Measurements from ENCODE around the gene DNAJC4. TPM values are rescaled to one million over a fixed set of nuclear protein-coding genes. Genes with fewer than 3 reads are reported as not detected.

Gene DNAJC4
- total RNA-seq, 1 donor from 2014 or later, result 13.5 TPM

DNA sequence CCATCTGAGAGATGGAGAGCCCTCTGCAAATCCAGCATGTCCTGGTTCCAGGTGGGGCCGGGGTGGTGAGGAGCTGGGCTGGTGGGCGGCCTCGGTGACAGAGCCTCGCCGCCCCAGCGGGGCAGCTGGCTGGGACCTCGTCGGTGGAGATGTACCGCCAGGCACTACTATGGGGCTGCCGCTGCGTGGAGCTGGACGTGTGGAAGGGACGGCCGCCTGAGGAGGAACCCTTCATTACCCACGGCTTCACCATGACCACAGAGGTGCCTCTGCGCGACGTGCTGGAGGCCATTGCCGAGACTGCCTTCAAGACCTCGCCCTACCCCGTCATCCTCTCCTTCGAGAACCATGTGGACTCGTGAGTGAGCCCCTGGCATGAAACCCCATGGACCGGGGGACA lies 28.0 kb downstream of the DNAJC4 start:
- no peak for DNase-seq (ENCODE audit: low spot score)

DNA sequence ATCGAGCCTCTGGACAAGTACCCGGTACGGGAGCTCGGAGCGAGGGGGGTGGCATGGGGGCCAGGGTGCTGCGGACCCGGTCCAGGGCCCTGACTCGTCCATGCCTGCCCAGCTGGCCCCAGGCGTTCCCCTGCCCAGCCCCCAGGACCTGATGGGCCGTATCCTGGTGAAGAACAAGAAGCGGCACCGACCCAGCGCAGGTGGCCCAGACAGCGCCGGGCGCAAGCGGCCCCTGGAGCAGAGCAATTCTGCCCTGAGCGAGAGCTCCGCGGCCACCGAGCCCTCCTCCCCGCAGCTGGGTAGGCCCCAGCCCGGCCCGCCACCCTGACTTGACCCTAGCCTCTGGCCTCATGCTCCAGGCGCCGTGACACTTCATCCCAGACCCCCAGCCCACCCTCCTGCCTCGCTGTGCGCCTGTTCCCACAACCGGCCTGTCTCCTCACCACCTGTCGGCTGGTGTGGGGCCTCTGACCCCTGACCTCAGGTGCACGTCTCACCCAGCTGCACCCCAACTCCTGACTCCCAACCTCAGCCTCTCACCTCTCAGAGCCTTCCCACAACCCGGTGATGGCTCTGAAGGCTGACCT lies 28.7 kb downstream of the DNAJC4 start:
- DNase-seq (ENCODE audit: low spot score), result no peak

DNA sequence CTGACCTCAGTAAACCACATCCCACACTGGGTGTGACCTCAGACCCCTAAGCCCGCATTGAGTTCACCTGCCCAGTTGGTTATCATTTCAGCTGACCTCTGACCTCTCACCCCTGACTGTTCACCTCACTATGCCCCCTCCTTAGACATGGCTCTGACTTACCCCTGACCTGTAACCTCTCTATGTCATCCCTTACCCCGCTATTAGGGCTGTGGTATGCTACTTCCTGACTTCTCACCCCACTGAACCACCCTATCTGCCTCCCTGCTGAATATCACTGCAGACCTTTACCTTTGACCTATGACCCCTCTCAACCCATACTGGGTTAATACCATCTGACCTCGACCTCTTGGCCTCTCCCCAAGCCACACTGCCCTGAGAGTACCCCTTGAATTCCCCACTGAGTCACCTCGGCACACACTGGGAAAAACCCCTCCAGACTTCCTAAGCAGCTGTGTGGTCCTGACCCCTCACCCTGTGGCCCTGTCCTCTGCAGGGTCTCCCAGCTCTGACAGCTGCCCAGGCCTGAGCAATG lies 29.3 kb downstream of the DNAJC4 start:
- DNase-seq (ENCODE audit: low spot score), result no peak

DNA sequence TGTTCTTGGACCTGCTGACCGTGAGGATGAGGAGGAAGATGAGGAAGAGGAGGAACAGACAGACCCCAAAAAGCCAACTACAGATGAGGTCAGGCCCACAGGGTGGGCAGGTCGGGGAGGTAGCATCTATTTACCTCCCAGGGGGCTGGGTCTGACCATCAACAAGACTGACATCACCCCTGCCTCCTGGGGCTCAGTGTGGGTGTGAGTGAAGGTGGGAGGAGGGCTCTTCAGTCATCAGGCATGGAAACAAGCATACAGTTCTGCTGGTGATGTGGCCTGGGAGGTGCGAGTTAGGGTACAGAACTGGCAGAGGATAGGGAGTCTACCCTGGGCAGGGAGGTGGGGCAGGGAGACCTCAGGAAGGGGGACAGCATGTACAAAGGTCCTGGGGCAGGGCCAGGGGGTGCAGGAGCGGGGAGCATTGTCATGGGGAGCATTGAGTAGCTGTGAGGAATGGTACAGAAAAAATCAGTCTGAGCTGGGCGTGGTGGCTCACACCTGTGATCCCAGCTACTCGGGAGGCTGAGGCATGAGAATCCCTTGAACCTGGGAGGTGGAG lies 29.9 kb downstream of the DNAJC4 start:
- DNase-seq (ENCODE audit: low spot score), result no peak

DNA sequence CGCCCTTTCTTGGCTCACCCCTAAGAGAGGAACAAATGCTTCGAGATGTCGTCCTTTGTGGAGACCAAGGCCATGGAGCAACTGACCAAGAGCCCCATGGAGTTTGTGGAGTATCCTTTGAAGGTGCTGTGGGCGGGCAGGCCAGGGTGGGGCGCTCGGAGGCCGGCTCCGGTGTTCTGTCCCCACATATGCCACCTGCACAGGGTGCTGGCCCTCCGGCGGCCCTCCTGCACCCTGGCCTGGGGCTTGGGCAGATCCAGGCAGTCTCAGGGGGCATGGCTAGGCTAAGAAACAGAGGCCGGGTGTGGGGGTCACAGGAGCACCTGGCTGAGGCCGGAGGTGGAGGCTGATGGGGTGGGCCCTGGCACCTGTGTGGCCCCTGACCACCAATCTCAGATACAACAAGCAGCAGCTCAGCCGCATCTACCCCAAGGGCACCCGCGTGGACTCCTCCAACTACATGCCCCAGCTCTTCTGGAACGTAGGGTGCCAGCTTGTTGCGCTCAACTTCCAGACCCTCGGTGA lies 31.3 kb downstream of the DNAJC4 start:
- DNase-seq (ENCODE audit: low spot score), result no peak

DNA sequence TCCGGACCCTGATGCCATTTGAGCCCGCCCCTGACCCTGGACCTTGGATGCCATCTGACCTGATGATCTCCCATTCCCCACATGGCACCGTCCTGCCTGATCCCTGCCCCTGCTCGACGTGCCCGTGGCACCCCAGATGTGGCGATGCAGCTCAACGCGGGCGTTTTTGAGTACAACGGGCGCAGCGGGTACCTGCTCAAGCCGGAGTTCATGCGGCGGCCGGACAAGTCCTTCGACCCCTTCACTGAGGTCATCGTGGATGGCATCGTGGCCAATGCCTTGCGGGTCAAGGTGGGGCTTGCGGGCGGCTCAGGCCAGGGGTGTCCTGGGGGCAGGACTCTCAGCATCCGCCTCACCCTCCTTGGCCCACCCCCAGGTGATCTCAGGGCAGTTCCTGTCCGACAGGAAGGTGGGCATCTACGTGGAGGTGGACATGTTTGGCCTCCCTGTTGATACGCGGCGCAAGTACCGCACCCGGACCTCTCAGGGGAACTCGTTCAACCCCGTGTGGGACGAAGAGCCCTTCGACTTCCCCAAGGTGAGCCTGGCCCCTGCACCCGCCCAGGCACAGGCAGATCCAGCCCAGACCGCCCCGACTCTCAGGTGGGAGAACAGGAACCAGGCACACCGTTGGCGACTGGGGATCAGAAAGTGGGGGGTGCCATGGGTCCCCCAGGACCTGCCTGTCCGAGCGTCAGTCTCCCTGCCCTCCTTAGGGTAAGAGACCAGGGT lies 32.1 kb downstream of the DNAJC4 start:
- no peak for DNase-seq (ENCODE audit: low spot score)

DNA sequence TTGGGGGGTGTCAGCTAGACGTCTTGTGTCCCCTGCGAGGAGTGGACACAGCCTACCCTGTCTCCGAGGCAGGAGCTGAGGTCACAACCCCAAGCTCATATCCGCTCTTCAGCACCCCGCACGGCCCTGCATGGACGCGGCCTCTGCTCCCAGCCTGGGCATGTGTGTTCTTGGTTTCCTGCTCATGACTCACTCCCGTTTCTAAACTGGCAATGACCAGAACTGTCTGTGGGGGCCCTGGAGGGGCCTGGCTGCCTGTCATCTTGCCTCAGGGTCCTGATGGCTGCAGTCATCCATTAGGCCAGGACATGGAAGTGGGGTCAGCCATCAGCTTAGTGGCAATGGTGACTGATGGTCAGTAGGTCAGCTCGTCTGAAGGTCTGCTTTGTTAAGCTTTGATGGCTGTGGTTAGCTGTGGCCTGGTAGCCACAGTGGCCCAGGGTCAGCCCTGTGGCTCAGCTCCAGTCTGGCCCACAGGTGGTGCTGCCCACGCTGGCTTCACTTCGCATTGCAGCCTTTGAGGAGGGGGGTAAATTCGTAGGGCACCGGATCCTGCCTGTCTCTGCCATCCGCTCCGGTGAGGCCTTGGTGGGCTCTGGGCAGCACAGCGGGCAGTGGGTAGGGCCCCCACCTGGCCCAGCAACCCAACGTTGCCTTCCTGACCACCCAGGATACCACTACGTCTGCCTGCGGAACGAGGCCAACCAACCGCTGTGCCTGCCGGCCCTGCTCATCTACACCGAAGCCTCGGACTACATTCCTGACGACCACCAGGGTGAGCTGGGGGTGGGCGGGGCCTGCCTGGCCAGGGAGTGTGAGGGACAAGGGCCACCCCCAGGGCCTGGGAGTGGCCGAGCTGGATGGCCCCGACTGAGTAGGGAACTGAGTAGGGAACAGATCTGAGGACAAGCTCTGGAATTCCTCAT lies 32.9 kb downstream of the DNAJC4 start:
- DNase-seq (ENCODE audit: low spot score), result no peak

DNA sequence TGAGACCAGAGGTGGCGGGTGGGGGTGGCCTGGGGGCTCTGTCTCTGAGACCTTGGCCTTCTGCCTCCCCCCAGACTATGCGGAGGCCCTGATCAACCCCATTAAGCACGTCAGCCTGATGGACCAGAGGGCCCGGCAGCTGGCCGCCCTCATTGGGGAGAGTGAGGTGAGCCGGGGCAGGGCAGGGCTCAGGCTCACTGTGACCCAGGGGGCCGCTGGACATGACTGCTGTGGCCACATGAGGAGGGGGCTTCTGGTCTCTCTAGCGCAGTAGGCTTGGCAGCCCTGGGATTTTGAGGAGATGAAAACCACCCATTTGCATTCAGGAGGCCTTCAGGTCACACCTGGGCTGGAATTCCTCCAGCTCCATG lies 33.6 kb downstream of the DNAJC4 start:
- no peak for DNase-seq (ENCODE audit: low spot score)

DNA sequence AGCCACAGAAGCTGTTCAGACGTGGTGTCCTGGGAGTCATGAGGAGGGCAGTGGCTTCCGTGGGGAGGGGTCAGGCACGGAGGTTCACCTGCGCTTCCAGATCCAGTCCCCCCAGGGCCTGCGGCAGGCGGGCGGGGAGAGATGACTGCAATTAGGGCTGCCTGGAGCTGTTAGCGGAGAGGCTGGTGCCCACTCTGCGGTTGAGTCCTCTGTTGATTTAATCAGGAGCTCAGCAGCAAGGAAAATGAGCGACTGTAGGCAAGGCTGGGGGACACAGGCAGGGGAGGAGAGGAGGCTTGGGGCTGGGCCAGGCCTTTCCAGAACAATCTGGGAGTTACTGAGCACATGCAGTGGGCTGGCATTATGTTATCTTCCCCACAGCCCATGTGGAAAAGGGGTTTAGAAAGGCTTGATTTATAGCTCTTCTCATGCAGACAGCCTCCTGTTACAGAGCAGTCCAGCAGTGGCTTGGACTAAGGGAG lies 34.1 kb downstream of the DNAJC4 start:
- peak; percentile 81 for DNase-seq (ENCODE audit: low spot score)

DNA sequence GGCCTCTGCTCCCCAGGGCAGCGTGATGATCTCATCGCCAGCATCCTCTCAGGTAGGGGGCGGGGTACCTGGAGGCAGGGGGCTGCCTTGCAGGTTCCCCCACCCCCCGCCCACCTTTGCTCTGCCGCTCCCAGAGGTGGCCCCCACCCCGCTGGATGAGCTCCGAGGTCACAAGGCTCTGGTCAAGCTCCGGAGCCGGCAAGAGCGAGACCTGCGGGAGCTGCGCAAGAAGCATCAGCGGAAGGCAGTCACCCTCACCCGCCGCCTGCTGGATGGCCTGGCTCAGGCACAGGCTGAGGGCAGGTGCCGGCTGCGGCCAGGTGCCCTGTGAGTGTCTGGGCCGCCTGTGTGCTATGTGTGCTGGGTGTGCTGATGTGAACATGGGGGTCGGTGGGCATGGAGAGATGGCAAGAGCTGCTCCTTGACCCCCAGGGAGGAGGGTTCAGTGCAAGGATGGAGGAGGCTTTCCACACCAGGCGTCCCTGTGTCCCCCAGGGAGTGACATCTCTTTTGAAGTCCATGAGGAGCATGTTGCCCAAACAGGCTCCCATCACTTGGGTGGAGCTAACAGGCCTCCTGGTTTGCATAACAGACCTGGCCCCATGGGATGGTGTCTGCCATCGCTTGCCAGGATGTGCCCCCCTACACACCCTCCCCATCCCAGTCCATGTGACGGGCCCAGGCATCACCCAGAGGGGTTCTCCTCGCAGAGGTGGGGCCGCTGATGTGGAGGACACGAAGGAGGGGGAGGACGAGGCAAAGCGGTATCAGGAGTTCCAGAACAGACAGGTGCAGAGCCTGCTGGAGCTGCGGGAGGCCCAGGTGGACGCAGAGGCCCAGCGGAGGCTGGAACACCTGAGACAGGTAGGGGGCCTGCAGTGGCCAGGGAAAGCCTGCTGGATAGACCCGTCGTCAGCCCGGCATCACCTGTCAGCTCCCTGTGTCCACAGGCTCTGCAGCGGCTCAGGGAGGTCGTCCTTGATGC lies 35.1 kb downstream of the DNAJC4 start:
- no peak for DNase-seq (ENCODE audit: low spot score)

DNA sequence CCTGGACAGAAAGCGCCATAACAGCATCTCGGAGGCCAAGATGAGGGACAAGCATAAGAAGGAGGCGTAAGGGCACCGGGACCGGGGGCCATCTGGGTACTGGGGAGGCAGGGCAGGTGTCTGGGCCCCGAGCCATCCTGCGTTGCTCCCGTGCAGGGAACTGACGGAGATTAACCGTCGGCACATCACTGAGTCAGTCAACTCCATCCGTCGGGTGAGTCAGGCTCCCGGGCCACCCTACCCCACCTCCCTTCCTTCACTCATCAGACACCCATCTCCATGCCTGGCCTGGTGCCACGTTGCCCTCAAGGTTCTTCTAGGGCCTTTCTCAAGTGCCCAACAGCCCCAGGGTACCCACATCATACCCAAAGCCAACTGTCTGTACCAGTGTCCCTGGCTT lies 36.0 kb downstream of the DNAJC4 start:
- no peak for DNase-seq (ENCODE audit: low spot score)

DNA sequence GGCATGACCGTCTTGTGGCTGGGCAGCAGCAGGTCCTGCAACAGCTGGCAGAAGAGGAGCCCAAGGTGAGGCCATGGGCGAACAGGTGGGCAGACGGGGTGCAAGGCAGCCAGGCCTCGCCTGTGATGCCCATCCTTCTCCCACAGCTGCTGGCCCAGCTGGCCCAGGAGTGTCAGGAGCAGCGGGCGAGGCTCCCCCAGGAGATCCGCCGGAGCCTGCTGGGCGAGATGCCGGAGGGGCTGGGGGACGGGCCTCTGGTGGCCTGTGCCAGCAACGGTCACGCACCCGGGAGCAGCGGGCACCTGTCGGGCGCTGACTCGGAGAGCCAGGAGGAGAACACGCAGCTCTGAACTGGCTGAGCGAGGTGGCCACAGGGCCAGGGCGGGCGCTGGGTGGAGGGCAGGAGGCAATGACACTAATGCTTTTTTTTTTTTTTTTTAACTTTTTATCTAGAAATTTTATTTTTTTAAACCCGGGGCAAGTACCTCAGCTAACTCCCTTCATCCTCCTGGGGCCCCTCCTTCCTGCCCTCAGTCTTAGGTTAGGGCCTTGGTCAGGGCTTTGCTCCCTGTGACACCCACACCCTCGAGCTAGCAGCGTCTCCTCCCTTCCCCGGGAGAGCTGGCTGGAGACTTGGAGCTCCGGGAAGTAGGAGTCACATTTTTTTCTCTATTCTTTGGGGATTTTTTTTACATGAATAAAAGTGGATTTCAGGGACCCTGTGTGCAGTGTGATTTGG lies 37.0 kb downstream of the DNAJC4 start:
- no peak for DNase-seq (ENCODE audit: low spot score)

DNA sequence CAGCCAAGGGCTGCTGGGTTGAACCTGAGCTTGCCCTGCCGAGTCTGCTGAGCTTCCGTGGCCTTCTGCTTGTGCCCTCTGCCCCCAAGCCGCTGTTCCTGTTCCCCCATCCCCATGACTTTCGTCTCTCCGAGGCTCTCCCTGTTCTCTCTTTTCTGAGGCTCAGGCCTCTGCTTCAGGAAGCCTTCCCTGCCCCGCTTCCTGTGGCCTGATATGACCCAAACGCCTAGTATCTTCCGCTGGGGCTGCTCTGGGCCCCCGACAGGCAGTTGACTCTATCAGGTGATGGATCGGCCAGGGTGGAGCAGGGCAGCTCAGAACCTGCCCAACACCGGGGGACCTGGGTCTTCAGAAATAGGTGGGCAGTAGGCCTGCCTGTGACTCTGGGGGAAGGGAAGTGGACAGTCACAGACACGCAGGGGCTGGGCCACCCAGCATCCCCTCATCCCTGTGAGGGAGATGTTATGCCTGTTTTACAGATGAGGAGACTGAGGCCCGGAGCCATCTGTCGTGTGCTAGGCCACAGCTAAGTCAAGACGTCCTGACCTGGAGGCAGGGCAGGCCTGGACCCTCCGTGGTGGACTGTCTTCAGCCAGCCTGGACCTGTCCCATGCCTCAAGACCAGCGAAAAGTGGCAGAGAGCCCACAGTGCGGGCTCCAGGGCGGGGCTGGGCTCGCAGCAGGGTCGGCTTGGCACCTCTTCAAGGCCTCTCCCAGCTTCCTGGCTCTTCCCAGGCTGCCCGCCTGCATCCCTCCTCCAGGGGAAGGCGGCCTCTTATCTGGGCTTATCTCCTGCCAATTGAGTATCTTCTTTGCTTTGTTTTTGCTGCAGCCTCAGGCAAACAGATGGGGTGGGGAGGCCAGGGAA lies 37.9 kb downstream of the DNAJC4 start:
- peak; percentile 90 for DNase-seq (ENCODE audit: low spot score)

DNA sequence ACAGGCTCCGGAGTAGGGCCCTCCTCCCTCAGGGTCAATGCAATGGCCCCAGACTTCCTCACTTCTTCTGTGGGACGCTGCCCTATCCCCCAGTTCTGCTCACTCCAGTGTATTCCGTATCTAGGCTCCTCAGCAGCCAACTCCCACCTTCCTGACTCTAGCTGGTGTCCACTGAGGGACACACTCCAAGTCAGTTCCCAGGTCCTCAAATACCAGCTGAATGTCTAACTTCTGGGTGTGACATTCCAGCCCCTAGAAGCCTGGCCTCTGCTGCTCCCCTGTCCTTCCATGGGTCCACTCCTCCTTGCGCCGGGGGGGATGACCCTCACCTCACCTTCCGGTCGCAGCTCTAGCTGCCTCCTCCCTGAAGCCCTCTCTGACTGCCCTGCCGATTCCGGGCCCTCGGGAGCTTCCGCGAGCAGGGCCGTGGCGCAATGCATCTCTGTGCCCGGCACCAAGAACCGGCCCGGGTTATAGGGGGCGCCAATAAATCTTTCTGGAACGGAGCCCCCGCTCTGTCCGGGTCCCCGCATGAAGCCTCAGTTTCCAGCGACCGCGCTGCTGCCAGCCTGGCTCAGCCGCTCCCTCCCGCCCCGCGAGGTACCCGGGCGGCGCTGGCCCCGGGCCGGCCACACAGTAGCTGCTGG lies 38.7 kb downstream of the DNAJC4 start:
- DNase-seq (ENCODE audit: low spot score), result no peak

DNA sequence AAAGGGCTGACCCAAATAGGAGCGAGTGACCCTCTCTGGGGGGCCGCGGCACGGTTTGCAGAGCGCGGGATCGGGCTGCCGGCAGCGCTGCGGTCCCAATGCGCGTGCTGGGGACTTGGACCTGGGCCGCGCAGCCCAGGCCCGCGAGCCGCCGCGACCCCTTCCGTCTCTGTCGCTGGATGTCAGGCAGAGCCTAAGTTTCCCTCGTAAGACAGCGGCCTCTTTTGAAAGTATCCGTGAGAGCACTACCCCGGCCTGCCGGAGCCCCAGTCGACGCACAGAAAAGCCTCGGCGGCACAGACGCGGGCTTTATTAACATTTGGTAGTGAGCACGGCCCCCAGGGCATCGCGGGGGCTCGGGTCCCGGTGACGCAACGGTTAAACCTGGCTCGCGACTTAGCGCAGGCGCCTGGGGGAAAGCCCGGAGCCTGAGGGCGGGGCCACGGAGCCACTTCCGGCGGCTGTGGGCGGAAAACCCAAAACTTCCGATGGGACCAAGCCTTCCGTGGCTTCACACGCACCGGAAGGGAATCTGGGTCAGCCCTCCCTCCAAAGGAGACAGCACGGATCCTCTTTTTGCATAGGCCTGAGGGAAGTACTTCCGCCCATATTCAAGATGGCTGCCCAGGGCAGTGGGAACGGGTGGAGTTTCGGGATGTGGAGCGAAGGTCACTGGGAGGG lies 39.3 kb downstream of the DNAJC4 start:
- peak; percentile 100 for DNase-seq (ENCODE audit: low spot score)

DNA sequence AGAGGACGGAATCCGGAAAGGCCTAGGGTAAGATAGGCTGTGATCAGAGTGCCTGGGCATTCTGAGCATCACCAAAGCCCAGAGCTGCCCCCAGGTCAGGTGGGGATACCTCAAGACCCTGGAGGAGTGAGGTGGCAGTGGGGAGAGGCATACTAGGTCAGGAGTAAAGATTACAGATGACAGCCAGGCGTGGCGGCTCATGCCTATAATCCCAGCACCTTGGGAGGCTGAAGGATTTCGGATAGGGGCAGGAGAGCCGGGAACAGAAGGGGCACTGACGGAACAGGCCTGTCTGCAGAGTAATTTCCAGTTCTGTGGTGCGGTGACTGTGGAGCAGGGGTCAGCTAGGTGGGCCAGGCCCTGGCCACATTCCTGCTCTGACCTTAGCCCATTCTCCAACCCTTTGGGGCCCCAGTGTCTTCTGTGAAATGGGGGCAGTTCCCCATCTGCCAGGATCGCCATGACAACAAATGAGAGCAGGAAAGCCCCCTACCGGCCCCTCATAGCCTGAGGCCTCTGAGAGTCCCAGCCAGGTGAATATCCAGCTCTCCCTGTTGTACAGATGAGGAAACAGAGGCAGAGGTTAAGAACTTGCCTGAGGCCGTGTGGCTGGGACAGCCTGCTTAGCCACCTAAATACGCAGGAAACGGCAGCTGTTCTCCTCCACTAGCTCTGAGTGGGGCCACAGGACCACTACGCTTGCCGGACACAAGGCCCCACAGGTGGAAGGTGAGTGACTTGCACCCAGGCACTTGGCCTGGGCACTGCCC lies 44.9 kb downstream of the DNAJC4 start:
- no peak for DNase-seq (ENCODE audit: low spot score)

DNA sequence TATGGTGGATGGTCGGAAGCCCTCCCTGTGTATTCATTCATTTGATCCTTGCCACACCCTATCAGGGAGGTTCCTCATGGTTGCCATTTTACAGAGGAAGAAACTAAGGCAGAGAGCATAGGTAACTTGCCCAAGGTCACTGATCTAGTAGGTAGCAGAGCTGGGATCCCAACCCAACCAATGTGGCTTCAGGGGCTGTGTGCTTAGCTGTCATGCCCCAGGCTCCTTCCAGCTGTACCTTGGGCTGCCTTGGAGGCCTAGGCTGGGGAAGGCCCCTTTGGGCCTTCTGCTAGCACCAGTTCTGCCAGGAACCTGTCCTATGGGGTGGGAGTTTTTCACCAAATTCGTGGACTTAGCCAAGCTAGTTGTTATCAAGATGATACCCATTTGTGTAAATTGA lies 45.5 kb downstream of the DNAJC4 start:
- no peak for DNase-seq (ENCODE audit: low spot score)

Data from umbilical cord (tissue), 2 donors.